ENCODE results near the gene JCHAIN. TPM values are rescaled to one million over a fixed set of nuclear protein-coding genes. Genes with fewer than 3 reads are reported as not detected.
"Not testable (repeated sequence)": the region's sequence is repeated elsewhere in the genome, so short reads cannot be mapped to it uniquely, and the experiment has no call there.

Gene JCHAIN
- polyA plus RNA-seq, 4 donors, result 0.90 to 2,753 (median 108) TPM

DNA sequence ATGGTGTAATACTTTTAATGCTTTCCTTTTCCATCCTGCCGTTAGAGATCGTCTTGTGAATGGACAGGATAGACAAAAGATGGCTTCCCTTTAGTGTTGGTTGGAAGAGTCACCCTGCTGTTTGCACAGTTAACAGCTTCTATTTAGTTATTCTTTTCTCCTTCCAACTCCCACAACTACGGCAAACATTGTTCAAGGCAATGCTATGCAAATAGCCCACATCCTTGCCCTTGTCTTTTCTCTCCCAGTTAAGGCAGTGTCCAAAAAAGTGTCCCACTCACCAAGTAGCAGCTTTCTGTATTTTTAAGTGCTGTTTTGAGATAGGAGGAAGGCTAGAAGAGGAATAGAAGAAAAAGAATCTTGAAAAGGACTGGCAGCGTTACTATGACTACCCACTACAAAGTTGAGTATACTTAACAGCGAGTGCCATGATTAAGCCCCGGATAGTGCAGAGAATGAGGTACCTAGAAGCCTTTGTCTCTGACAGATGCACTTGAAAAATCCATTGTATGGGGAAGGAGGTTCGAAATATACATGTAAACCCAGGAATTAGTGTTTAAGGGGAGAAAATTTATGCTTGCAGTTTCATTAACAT, 43.4 kb upstream of the JCHAIN start:
- H3K4me1 ChIP-seq (ENCODE audit: control insufficient read depth in 3 of 3, insufficient read depth in 2 of 3, low read depth in 1 of 3, low read length in 2 of 3), result peaks cover 3 to 21% (median 9%) of the 10 kb centered on the region in 3 donors
- DNase-seq, result no peak
- WGBS, 3 donors, result 84 to 86% (median 85%) methylated on average over 7 of the region's 7 CpGs
- H3K36me3 ChIP-seq (ENCODE audit: control insufficient read depth in 3 of 3, insufficient read depth in 2 of 3, low read depth in 1 of 3, low read length in 3 of 3), result no peaks in the 10 kb centered on the region
- FAIRE-seq, result no peak
- H3K27me3 ChIP-seq (ENCODE audit: control insufficient read depth in 3 of 3, insufficient read depth in 3 of 3, low read length in 3 of 3), result no peaks in the 10 kb centered on the region
- H3K9me3 ChIP-seq (ENCODE audit: control insufficient read depth in 2 of 2, insufficient read depth in 1 of 2, low read depth in 1 of 2, low read length in 1 of 2), result no peaks in the 10 kb centered on the region
- no peak overlapping the region for H3K4me3 ChIP-seq (ENCODE audit: low read depth in 1 of 3, low read length in 3 of 3)
- no peak overlapping the region for H3K27ac ChIP-seq (ENCODE audit: low read depth in 1 of 3, low read length in 2 of 3)

DNA sequence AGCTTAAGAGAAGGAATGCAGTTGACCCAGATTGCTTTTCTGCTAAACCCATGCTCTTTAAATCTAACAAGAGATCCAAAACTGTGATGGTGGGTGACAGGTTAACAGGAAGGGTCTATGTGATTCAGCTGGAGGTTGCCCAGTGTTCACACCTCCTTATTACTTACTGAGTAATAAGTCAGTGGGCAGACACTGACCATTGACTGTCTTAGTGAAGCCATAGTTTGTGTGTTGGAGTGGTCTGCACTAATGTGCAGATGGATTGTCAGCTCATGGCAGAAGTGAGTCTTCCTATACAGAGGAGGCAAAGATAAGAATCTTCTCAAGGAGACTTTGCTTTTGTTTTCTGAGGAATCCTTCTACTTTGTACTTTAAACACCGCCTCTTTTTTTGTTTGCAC, 40.2 kb upstream of the JCHAIN start:
- H3K4me1 ChIP-seq (ENCODE audit: control insufficient read depth in 3 of 3, insufficient read depth in 2 of 3, low read depth in 1 of 3, low read length in 2 of 3), result peaks cover 3 to 14% (median 4%) of the 10 kb centered on the region in 3 donors
- 58 to 72% (median 72%) methylated on average over 1 of the region's 1 CpG for WGBS, 3 donors
- FAIRE-seq (no peak), DNase-seq (peak in 1 of 2 donors; percentile 18)
- no peaks in the 10 kb centered on the region for H3K36me3 ChIP-seq (ENCODE audit: control insufficient read depth in 3 of 3, insufficient read depth in 2 of 3, low read depth in 1 of 3, low read length in 3 of 3)
- peak overlapping the region in 2 of 3 donors; percentile 96 to 99 for H3K27ac ChIP-seq (ENCODE audit: low read depth in 1 of 3, low read length in 2 of 3)
- H3K4me3 ChIP-seq (ENCODE audit: low read depth in 1 of 3, low read length in 3 of 3), result peak overlapping the region in 2 of 3 donors; percentile 81 to 93
- H3K27me3 ChIP-seq (ENCODE audit: control insufficient read depth in 3 of 3, insufficient read depth in 3 of 3, low read length in 3 of 3), result no peaks in the 10 kb centered on the region
- no peaks in the 10 kb centered on the region for H3K9me3 ChIP-seq (ENCODE audit: control insufficient read depth in 2 of 2, insufficient read depth in 1 of 2, low read depth in 1 of 2, low read length in 1 of 2)

DNA sequence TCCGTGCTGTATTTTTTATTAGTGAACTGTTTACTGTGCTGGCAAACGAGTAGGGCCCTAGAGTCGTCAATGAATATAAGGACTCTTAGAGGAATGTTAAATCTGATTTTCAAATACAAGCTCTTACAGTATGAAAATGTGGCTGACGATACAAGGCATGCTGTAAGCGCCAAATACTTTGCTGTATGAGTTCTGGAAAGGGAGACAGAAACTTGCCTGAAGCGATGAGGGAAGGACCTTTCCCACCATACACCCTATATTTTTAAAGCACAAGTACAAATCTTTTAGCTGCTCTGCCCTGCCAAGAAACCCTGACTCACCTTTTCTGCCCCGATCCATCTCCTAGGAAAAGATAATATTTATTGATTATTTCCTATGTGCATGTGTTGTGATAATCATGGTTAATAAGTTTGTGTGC, 39.7 kb upstream of the JCHAIN start:
- WGBS, 3 donors, result 2 to 8% (median 3%) methylated on average over 7 of the region's 7 CpGs
- FAIRE-seq (no peak), DNase-seq (peak in 1 of 2 donors; percentile 31)
- peak overlapping the region; percentile 81 to 99 (median 96) for H3K27ac ChIP-seq (ENCODE audit: low read depth in 1 of 3, low read length in 2 of 3)
- peaks cover 3 to 14% (median 4%) of the 10 kb centered on the region in 3 donors for H3K4me1 ChIP-seq (ENCODE audit: control insufficient read depth in 3 of 3, insufficient read depth in 2 of 3, low read depth in 1 of 3, low read length in 2 of 3)
- H3K36me3 ChIP-seq (ENCODE audit: control insufficient read depth in 3 of 3, insufficient read depth in 2 of 3, low read depth in 1 of 3, low read length in 3 of 3), result no peaks in the 10 kb centered on the region
- H3K4me3 ChIP-seq (ENCODE audit: low read depth in 1 of 3, low read length in 3 of 3), result peak overlapping the region; percentile 71 to 93 (median 81)
- no peaks in the 10 kb centered on the region for H3K9me3 ChIP-seq (ENCODE audit: control insufficient read depth in 2 of 2, insufficient read depth in 1 of 2, low read depth in 1 of 2, low read length in 1 of 2)
- no peaks in the 10 kb centered on the region for H3K27me3 ChIP-seq (ENCODE audit: control insufficient read depth in 3 of 3, insufficient read depth in 3 of 3, low read length in 3 of 3)

DNA sequence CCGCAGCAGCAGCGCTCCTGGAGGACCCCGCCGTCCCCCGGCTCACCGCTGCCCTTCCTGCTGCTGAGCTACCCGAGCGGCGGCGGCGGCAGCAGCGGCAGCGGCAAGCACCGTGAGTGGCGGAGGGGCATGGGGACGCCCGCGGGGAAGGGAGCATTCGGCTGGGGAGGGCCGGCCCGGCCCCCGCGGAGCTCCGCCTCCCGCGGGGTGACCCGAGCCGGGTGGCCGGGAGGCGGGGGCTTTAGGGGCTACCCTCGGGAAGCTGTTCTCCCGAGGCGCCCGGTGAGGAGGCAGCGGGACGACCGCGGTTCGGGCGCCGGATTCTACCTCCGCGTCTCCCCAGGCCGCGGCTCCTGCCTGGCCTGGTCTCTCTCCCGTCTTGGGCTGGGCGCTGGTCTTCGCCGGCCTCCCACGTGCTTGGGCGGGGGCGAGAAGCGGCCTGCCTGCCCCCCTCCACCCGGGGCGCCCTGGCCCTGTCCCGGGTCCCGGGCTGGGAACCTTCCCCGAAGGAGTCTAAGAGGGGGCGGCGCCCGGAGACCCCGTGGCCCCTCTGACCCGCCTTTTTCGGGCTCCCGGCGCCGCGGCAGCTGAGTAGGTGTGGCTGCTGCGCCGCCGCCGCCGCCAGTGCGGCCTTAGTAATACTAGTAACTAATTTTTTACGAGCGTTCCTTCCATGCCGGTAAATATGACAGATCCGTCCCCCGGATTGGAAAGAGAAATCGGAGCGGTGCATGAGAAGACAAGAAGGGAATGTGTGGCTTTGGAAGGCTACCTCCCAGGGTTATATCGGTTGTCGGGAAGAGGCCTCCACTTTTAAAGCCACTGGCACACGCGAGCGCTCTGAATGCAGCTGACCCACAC, 39.1 kb upstream of the JCHAIN start:
- 0 to 1% (median 0%) methylated on average over 44 to 86 of the region's 86 CpGs for WGBS, 3 donors
- DNase-seq (peak; percentile 68 to 90), FAIRE-seq (no peak)
- no peaks in the 10 kb centered on the region for H3K36me3 ChIP-seq (ENCODE audit: control insufficient read depth in 3 of 3, insufficient read depth in 2 of 3, low read depth in 1 of 3, low read length in 3 of 3)
- H3K4me3 ChIP-seq (ENCODE audit: low read depth in 1 of 3, low read length in 3 of 3), result peak overlapping the region; percentile 71 to 93 (median 81)
- H3K9me3 ChIP-seq (ENCODE audit: control insufficient read depth in 2 of 2, insufficient read depth in 1 of 2, low read depth in 1 of 2, low read length in 1 of 2), result no peaks in the 10 kb centered on the region
- no peaks in the 10 kb centered on the region for H3K27me3 ChIP-seq (ENCODE audit: control insufficient read depth in 3 of 3, insufficient read depth in 3 of 3, low read length in 3 of 3)
- peak overlapping the region; percentile 81 to 99 (median 96) for H3K27ac ChIP-seq (ENCODE audit: low read depth in 1 of 3, low read length in 2 of 3)
- peaks cover 3 to 14% (median 4%) of the 10 kb centered on the region in 3 donors for H3K4me1 ChIP-seq (ENCODE audit: control insufficient read depth in 3 of 3, insufficient read depth in 2 of 3, low read depth in 1 of 3, low read length in 2 of 3)

DNA sequence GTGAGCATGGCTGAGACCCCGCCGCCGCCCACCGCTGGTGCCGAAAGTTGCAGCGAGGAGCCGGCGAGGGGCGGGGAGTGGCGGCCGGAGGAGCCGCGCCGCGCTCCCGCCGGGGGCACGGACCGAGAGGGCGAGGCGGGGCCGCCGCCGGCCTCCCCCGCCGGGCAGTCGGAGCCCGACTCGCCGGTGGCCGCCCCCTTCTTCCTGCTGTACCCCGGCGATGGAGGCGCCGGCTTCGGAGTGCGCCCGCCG, 38.5 kb upstream of the JCHAIN start:
- Histone ChIP-seq H3K27ac (ENCODE audit: low read depth in 1 of 3, low read length in 2 of 3) (peak overlapping the region; percentile 81 to 99 (median 96)), H3K4me1 (ENCODE audit: control insufficient read depth in 3 of 3, insufficient read depth in 2 of 3, low read depth in 1 of 3, low read length in 2 of 3) (peaks cover 3 to 14% (median 4%) of the 10 kb centered on the region in 3 donors), H3K9me3 (ENCODE audit: control insufficient read depth in 2 of 2, insufficient read depth in 1 of 2, low read depth in 1 of 2, low read length in 1 of 2) (no peaks in the 10 kb centered on the region), H3K4me3 (ENCODE audit: low read depth in 1 of 3, low read length in 3 of 3) (peak overlapping the region; percentile 71 to 93 (median 81)), H3K36me3 (ENCODE audit: control insufficient read depth in 3 of 3, insufficient read depth in 2 of 3, low read depth in 1 of 3, low read length in 3 of 3) (no peaks in the 10 kb centered on the region), H3K27me3 (ENCODE audit: control insufficient read depth in 3 of 3, insufficient read depth in 3 of 3, low read length in 3 of 3) (no peaks in the 10 kb centered on the region)
- DNase-seq (no peak), FAIRE-seq (no peak)
- WGBS, 3 donors, result 0 to 1% (median 0%) methylated on average over 13 to 39 of the region's 39 CpGs

DNA sequence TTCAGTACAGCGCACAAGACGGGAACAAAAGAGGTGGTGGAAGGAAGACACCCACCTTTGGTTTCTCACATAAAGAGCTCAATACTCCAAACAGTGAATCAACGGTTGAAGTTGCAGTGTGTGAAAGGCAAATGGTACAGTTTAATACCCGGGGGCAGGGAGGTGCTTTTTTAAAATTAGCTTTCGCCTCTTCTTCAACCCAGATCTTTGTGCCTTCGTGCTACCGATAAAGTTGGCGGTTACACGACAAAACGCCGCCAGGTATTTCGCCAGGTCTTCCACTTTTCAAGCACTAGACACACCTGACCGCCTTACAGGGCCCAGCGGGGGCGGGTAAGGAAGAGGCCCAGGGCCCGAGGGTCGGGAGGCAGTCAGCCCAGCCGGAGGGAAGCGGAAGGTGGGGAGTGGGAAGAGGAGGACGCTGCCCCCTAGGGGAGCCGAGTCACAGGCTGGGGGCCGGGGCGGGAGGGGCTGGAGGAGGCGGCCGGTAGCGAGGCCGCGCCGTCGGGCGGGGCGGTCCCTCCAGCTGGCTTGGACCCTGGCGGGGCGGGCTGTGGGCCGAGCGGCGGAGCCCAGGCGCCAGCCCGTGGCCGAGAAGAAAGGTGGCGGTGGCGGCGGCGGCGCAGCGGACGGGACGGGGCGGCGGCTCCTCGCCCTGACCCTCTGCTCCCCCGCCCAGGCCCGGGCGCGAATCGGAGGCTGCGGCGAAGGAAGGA, 38.1 kb upstream of the JCHAIN start:
- 0 to 1% (median 0%) methylated on average over 21 to 58 of the region's 58 CpGs for WGBS, 3 donors

DNA sequence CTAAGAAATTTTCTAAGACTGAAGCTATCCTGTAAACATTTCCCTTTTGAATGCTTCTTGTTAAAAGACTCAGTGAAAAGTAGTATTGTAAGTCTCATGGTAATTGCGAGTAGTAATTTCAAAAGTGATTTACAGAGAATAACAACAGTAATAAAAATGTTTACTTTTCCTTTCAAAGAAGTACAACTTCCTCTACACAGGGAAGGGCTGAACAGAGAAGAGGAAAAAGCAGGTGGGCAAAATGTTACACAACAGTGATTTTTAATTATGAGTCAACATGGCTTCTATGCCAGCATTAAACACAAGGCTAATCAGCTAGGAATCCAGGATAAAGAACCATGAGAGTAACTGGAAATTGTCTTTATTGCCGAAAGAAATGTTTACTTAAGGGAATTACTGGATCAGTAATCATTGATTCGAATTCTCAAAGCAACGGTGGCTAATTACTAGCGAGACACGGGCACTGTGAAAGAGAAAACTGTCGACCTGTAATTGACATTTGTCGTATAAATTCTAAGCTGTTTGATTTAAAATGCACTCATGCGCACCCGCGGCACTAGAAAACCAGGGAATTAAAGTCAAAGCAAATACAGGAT, 37.4 kb upstream of the JCHAIN start:
- DNase-seq (peak in 1 of 2 donors; percentile 57), FAIRE-seq (no peak)
- peak overlapping the region in 2 of 3 donors; percentile 81 to 93 for H3K4me3 ChIP-seq (ENCODE audit: low read depth in 1 of 3, low read length in 3 of 3)
- peaks cover 3 to 14% (median 4%) of the 10 kb centered on the region in 3 donors for H3K4me1 ChIP-seq (ENCODE audit: control insufficient read depth in 3 of 3, insufficient read depth in 2 of 3, low read depth in 1 of 3, low read length in 2 of 3)
- H3K9me3 ChIP-seq (ENCODE audit: control insufficient read depth in 2 of 2, insufficient read depth in 1 of 2, low read depth in 1 of 2, low read length in 1 of 2), result no peaks in the 10 kb centered on the region
- WGBS, 3 donors, result 2 to 5% (median 4%) methylated on average over 11 of the region's 11 CpGs
- H3K27ac ChIP-seq (ENCODE audit: low read depth in 1 of 3, low read length in 2 of 3), result peak overlapping the region; percentile 81 to 99 (median 96)
- no peaks in the 10 kb centered on the region for H3K36me3 ChIP-seq (ENCODE audit: control insufficient read depth in 3 of 3, insufficient read depth in 2 of 3, low read depth in 1 of 3, low read length in 3 of 3)
- no peaks in the 10 kb centered on the region for H3K27me3 ChIP-seq (ENCODE audit: control insufficient read depth in 3 of 3, insufficient read depth in 3 of 3, low read length in 3 of 3)

More for the DNA sequence above, 38.1 kb upstream of the JCHAIN start:
- DNase-seq (peak; percentile 72 to 94), FAIRE-seq (no peak)
- Histone ChIP-seq H3K4me1 (ENCODE audit: control insufficient read depth in 3 of 3, insufficient read depth in 2 of 3, low read depth in 1 of 3, low read length in 2 of 3) (peaks cover 3 to 14% (median 4%) of the 10 kb centered on the region in 3 donors), H3K9me3 (ENCODE audit: control insufficient read depth in 2 of 2, insufficient read depth in 1 of 2, low read depth in 1 of 2, low read length in 1 of 2) (no peaks in the 10 kb centered on the region), H3K36me3 (ENCODE audit: control insufficient read depth in 3 of 3, insufficient read depth in 2 of 3, low read depth in 1 of 3, low read length in 3 of 3) (no peaks in the 10 kb centered on the region), H3K27me3 (ENCODE audit: control insufficient read depth in 3 of 3, insufficient read depth in 3 of 3, low read length in 3 of 3) (no peaks in the 10 kb centered on the region), H3K4me3 (ENCODE audit: low read depth in 1 of 3, low read length in 3 of 3) (peak overlapping the region; percentile 71 to 93 (median 81)), H3K27ac (ENCODE audit: low read depth in 1 of 3, low read length in 2 of 3) (peak overlapping the region; percentile 81 to 99 (median 96))

DNA sequence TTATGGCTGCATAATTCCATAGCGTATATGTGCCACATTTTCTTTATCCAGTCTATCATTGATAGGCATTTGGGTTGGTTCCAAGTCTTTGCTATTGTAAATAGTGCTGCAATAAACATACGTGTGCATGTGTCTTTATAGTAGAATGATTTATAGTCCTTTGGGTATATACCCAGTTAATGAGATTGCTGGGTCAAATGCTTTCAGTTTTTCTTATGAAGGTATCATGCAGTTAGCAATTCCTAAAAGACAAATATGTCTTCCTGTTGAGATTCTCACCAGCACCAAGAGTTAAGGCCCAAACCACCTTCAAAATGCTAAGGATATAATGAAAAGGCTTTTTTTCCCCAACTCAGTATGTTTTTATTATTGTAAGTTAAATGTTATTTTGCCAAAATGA, 36.3 kb upstream of the JCHAIN start:
- peak in 1 of 2 donors; percentile 53 for DNase-seq
- not testable (repeated sequence) for H3K27me3 ChIP-seq (ENCODE audit: control insufficient read depth in 3 of 3, insufficient read depth in 3 of 3, low read length in 3 of 3); FAIRE-seq; H3K36me3 ChIP-seq (ENCODE audit: control insufficient read depth in 3 of 3, insufficient read depth in 2 of 3, low read depth in 1 of 3, low read length in 3 of 3); H3K4me3 ChIP-seq (ENCODE audit: low read depth in 1 of 3, low read length in 3 of 3); H3K9me3 ChIP-seq (ENCODE audit: control insufficient read depth in 2 of 2, insufficient read depth in 1 of 2, low read depth in 1 of 2, low read length in 1 of 2); H3K27ac ChIP-seq (ENCODE audit: low read depth in 1 of 3, low read length in 2 of 3)
- peaks cover 3 to 14% (median 4%) of the 10 kb centered on the region in 3 donors for H3K4me1 ChIP-seq (ENCODE audit: control insufficient read depth in 3 of 3, insufficient read depth in 2 of 3, low read depth in 1 of 3, low read length in 2 of 3)
- 15 to 50% (median 30%) methylated on average over 2 of the region's 2 CpGs for WGBS, 3 donors

Data from small intestine (tissue), 7 donors.